ENCODE data around the gene PPP2R2C. TPM values are rescaled to one million over a fixed set of nuclear protein-coding genes. Genes with fewer than 3 reads are reported as not detected.

Gene PPP2R2C
- polyA plus RNA-seq, 1 of the 3 experiments (the other 2 are of a cell fraction), result 0.21 TPM

DNA sequence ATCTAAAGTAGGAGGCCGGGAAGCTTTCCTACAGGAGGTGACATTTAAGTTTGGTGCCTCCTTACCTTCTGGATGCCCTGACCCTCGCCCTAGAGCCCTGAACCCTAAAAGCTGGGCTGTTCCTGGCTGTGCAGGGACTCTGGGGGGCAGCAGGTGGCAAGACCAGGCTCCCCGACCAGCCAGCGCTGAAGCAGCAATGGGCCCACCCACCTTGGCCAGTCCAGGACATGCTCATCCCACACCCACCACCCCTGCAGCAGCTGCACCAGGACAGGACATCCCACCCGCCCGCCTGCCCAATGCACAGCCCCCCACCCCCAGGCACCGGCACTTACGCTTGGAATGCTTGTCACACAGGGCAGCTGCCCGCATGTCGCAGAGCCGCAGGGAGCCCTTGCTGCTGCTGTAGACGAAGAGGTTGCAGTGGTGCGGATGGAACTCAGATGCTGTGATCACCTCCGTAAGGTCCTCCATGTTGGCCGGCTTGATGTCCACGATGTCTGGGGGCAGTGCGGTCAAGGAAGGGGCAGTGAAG lies 124.8 kb downstream of the PPP2R2C start (continued):
- TF ChIP-seq, protein P1, sequence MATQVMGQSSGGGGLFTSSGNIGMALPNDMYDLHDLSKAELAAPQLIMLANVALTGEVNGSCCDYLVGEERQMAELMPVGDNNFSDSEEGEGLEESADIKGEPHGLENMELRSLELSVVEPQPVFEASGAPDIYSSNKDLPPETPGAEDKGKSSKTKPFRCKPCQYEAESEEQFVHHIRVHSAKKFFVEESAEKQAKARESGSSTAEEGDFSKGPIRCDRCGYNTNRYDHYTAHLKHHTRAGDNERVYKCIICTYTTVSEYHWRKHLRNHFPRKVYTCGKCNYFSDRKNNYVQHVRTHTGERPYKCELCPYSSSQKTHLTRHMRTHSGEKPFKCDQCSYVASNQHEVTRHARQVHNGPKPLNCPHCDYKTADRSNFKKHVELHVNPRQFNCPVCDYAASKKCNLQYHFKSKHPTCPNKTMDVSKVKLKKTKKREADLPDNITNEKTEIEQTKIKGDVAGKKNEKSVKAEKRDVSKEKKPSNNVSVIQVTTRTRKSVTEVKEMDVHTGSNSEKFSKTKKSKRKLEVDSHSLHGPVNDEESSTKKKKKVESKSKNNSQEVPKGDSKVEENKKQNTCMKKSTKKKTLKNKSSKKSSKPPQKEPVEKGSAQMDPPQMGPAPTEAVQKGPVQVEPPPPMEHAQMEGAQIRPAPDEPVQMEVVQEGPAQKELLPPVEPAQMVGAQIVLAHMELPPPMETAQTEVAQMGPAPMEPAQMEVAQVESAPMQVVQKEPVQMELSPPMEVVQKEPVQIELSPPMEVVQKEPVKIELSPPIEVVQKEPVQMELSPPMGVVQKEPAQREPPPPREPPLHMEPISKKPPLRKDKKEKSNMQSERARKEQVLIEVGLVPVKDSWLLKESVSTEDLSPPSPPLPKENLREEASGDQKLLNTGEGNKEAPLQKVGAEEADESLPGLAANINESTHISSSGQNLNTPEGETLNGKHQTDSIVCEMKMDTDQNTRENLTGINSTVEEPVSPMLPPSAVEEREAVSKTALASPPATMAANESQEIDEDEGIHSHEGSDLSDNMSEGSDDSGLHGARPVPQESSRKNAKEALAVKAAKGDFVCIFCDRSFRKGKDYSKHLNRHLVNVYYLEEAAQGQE (IDR thresholded peaks at IDR 0.05; ENCODE audit: low read depth, low read length), result no peak
- TF ChIP-seq, protein P2, sequence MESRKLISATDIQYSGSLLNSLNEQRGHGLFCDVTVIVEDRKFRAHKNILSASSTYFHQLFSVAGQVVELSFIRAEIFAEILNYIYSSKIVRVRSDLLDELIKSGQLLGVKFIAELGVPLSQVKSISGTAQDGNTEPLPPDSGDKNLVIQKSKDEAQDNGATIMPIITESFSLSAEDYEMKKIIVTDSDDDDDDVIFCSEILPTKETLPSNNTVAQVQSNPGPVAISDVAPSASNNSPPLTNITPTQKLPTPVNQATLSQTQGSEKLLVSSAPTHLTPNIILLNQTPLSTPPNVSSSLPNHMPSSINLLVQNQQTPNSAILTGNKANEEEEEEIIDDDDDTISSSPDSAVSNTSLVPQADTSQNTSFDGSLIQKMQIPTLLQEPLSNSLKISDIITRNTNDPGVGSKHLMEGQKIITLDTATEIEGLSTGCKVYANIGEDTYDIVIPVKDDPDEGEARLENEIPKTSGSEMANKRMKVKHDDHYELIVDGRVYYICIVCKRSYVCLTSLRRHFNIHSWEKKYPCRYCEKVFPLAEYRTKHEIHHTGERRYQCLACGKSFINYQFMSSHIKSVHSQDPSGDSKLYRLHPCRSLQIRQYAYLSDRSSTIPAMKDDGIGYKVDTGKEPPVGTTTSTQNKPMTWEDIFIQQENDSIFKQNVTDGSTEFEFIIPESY (IDR thresholded peaks at IDR 0.05; ENCODE audit: borderline replicate concordance, low read depth), result no peak
- no peak for TF ChIP-seq GABPA (IDR thresholded peaks at IDR 0.05; ENCODE audit: low read depth)

DNA sequence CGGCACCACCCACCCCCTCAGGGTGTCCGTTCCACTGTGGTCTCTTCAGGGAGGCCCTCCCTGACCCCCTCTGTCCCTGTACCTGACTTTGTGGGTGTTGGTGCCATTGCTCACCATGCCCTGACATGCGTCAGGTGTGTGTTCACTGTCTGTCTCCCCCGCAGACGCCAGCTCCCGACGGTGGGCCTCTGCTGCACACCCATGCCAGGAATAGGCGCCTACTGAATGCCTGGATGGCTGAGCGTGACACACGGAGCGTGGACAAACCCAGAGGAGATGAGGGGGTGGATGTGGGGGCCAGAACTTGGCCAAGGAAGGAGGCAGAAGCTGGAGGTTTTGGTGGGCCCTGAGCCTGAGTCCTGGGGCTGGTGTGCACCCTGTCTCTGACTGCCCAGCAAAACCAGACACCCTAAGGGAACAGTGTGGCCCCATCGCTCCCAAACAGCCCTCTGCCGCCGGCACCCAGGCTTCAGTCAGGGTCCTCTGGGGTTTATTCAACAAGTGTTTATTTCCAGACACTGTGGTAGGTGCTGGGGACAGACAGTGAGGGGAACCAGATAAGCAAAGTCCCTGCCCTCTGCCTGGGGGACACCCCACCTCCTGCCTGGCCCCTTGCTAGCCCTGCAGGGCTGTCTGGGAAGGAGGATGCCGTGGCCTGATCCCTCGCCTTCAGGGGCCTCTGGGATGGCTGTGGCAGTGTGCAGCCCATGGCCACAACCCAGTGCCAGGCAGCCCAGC lies 125.9 kb downstream of the PPP2R2C start:
- no peaks in the 10 kb centered on the region for H4K20me1 ChIP-seq (ENCODE audit: insufficient read depth)
- no peak overlapping the region for H3K4me2 ChIP-seq
- H3K27me3 ChIP-seq (ENCODE audit: insufficient read depth), result no peaks in the 10 kb centered on the region
- no peaks in the 10 kb centered on the region for H3K9me2 ChIP-seq
- H3K4me3 ChIP-seq (ENCODE audit: low read depth in 2 of 2, low read length in 1 of 2), result no peak overlapping the region
- no peaks in the 10 kb centered on the region for H3K79me2 ChIP-seq (ENCODE audit: insufficient read depth)
- H2AFZ ChIP-seq (ENCODE audit: low read depth), result no peak overlapping the region
- H3K27ac ChIP-seq (ENCODE audit: low read depth in 2 of 2, low read length in 1 of 2), result no peak overlapping the region
- H3K36me3 ChIP-seq (replicated peaks in 1 of 2; ENCODE audit: control insufficient read depth in 1 of 2, insufficient read depth in 2 of 2, low read length in 1 of 2), result no peaks in the 10 kb centered on the region
- ChIA-PET CTCF (interaction anchor here (0.6 to 12.4 kb wide), 4 partner anchors 14 to 82 kb away, joined by 3 to 123 read pairs (median 3); no protein-coding TSS in a partner anchor), POLR2A (no interaction called here)
- no peak for DNase-seq
- no peaks in the 10 kb centered on the region; a peak in 1 of 4 replicates for H3K4me1 ChIP-seq (ENCODE audit: control insufficient read depth in 1 of 2, insufficient read depth in 2 of 2, low read depth in 1 of 2, low read length in 1 of 2)
- no peak overlapping the region for H3K9ac ChIP-seq
- no peaks in the 10 kb centered on the region for H3F3A ChIP-seq (replicated peaks; ENCODE audit: insufficient read depth)
- TF ChIP-seq RXRA (IDR thresholded peaks at IDR 0.05; ENCODE audit: borderline replicate concordance, low read depth) (no peak), POLR2AphosphoS5 (IDR thresholded peaks at IDR 0.05; ENCODE audit: low read depth, low read length) (no peak), RFX5 (IDR thresholded peaks at IDR 0.05; ENCODE audit: low read length) (no peak), RAD21 (IDR thresholded peaks at IDR 0.05; ENCODE audit: low read length) (no peak)
- TF ChIP-seq, protein P3, sequence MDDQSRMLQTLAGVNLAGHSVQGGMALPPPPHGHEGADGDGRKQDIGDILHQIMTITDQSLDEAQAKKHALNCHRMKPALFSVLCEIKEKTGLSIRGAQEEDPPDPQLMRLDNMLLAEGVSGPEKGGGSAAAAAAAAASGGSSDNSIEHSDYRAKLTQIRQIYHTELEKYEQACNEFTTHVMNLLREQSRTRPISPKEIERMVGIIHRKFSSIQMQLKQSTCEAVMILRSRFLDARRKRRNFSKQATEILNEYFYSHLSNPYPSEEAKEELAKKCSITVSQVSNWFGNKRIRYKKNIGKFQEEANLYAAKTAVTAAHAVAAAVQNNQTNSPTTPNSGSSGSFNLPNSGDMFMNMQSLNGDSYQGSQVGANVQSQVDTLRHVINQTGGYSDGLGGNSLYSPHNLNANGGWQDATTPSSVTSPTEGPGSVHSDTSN (IDR thresholded peaks at IDR 0.05), result no peak
- TF ChIP-seq, protein P4, sequence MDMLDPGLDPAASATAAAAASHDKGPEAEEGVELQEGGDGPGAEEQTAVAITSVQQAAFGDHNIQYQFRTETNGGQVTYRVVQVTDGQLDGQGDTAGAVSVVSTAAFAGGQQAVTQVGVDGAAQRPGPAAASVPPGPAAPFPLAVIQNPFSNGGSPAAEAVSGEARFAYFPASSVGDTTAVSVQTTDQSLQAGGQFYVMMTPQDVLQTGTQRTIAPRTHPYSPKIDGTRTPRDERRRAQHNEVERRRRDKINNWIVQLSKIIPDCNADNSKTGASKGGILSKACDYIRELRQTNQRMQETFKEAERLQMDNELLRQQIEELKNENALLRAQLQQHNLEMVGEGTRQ (IDR thresholded peaks at IDR 0.05; ENCODE audit: borderline replicate concordance, low read depth, low read length), result no peak
- TF ChIP-seq, protein P5, sequence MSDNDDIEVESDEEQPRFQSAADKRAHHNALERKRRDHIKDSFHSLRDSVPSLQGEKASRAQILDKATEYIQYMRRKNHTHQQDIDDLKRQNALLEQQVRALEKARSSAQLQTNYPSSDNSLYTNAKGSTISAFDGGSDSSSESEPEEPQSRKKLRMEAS (IDR thresholded peaks at IDR 0.05; ENCODE audit: low read depth), result no peak
- no peaks in the 10 kb centered on the region for H3K9me3 ChIP-seq
- 73% methylated on average over 11 of the region's 16 CpGs for WGBS (ENCODE audit: low lambda C conversion rate)

Data from SK-N-SH (cell line).